ENCODE results near the gene DNPH1.

DNA sequence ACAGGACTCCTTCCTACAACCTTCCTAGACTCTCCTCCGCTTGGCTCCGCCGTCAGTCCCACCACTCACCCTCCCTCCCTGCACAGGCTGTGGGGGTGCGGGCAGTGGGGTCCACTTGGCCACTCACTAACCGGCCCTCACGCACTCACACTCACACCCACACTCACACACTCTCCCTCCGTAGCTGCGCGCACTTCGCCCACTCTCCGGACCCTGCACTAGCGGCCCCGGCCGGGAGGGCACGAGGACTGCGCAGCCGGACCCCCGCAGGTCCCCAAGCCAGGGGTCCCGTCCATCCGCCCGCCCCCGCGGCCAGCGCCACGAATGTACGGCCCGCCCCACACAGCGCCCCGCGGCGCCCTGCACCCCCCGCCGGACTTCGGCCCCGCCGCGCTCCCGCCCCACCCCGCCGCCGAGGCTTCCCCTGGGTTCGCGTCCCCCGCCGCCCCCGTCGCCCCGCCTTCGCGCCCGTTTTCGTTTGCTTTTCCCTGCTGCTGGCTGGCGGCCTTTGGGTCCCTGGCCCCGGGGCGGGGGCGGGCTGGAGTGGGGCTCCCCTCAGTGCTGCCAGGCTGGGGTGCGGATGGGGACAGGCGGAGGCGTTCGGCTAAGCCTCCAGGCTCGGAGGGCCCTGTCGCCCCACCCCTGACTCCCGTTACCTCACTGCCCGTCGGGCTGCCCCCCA is 45.8 kb upstream of the DNPH1 start:
- TF ChIP-seq POLR2AphosphoS5 (IDR thresholded peaks at IDR 0.05; ENCODE audit: low read depth, low read length) (no peak), CHD2 (IDR thresholded peaks at IDR 0.05; ENCODE audit: low read length) (no peak), JUN (IDR thresholded peaks at IDR 0.05; ENCODE audit: low read depth, low read length) (no peak)
